WTC11 (cell line): ENCODE results near the gene NFATC2. TPM values are rescaled to one million over a fixed set of nuclear protein-coding genes. Genes with fewer than 3 reads are reported as not detected.

Source experiments
- ATAC-seq: fragments of 200-7000 bp; cut with Tn5 transposase; 2 replicates; pipeline ENCODE4 v1.10.0; 2021; ENCODE audit warnings: mild to moderate bottlenecking, moderate library complexity
- CTCF ChIA-PET: fragments of 300-600 bp; sonication (Branson Sonifier 250); formaldehyde crosslinking; loops from one replicate; lab custom pipeline; 2021; ENCODE audit warnings: antibody characterized with exemption; lab: Charles Lee
- POLR2A ChIA-PET: fragments of 350-600 bp; sonication (Branson Sonifier 250); formaldehyde crosslinking; loops from one replicate; lab custom pipeline; 2021; ENCODE audit warnings: antibody characterized with exemption; lab: Charles Lee
- DNase-seq: peaks from one replicate; pipeline ENCODE4 v3.0.0; 2021; ENCODE audit warnings: low spot score
- H3K27ac Mint-ChIP-seq: 2 replicates; pipeline ENCODE4 v1.8.0; 2021; ENCODE audit warnings: mixed read lengths
- H3K27me3 Mint-ChIP-seq: 2 replicates; pipeline ENCODE4 v1.8.0; 2021; ENCODE audit warnings: low read depth, mild to moderate bottlenecking, moderate library complexity, mixed read lengths
- H3K36me3 Mint-ChIP-seq: 2 replicates; pipeline ENCODE4 v1.8.0; 2021; ENCODE audit warnings: mixed read lengths
- H3K4me1 Mint-ChIP-seq: 2 replicates; pipeline ENCODE4 v1.8.0; 2022; ENCODE audit warnings: mixed read lengths
- H3K4me3 Mint-ChIP-seq: 2 replicates; pipeline ENCODE4 v1.8.0; 2021; ENCODE audit warnings: mild to moderate bottlenecking, moderate library complexity, mixed read lengths
- H3K9me3 Mint-ChIP-seq: 2 replicates; pipeline ENCODE4 v1.8.0; 2021; ENCODE audit warnings: mixed read lengths
- AR ChIP-seq: fragments of 250-450 bp; sonication (Bioruptor Pico); IDR thresholded peaks from 2 replicates; pipeline ENCODE4 v1.9.0; 2021; ENCODE audit warnings: mild to moderate bottlenecking
- ATF1 ChIP-seq: sonication (generic); formaldehyde crosslinking; IDR thresholded peaks from 2 replicates; pipeline ENCODE4 v1.8.1; 2023; ENCODE audit warnings: mild to moderate bottlenecking, moderate library complexity, missing genetic modification reagents
- ATF2 ChIP-seq: sonication (generic); formaldehyde crosslinking; IDR thresholded peaks from 2 replicates; pipeline ENCODE4 v1.8.1; 2022; ENCODE audit warnings: low read depth, missing genetic modification reagents, borderline replicate concordance
- CBFB ChIP-seq: sonication (generic); formaldehyde crosslinking; IDR thresholded peaks from 2 replicates; pipeline ENCODE4 v1.8.1; 2022; ENCODE audit warnings: mild to moderate bottlenecking, low read depth, missing genetic modification reagents
- ERG ChIP-seq: fragments of 250-450 bp; sonication (Bioruptor Pico); IDR thresholded peaks from 2 replicates; pipeline ENCODE4 v1.8.0; 2021; ENCODE audit warnings: mild to moderate bottlenecking
- FOXP1 ChIP-seq: sonication (generic); formaldehyde crosslinking; IDR thresholded peaks from 2 replicates; pipeline ENCODE4 v1.8.0; 2022; ENCODE audit warnings: missing genetic modification reagents, mild to moderate bottlenecking, moderate library complexity, borderline replicate concordance
- MLX ChIP-seq: sonication (generic); formaldehyde crosslinking; IDR thresholded peaks from 2 replicates; pipeline ENCODE4 v1.8.1; 2023; ENCODE audit warnings: mild to moderate bottlenecking, missing genetic modification reagents, moderate library complexity
- NFATC4 ChIP-seq: fragments of 250-450 bp; sonication (Bioruptor Pico); IDR thresholded peaks from 2 replicates; pipeline ENCODE4 v1.9.0; 2021; ENCODE audit warnings: mild to moderate bottlenecking
- NR1H2 ChIP-seq: sonication (generic); formaldehyde crosslinking; IDR thresholded peaks from 2 replicates; pipeline ENCODE4 v1.9.0; 2021; ENCODE audit warnings: mild to moderate bottlenecking, moderate library complexity, missing genetic modification reagents
- OVOL2 ChIP-seq: fragments of 250-450 bp; sonication (Bioruptor Pico); IDR thresholded peaks from 2 replicates; pipeline ENCODE4 v1.9.0; 2021; ENCODE audit warnings: mild to moderate bottlenecking, borderline replicate concordance
- PREB ChIP-seq: sonication (generic); formaldehyde crosslinking; IDR thresholded peaks from 2 replicates; pipeline ENCODE4 v1.8.1; 2022; ENCODE audit warnings: mild to moderate bottlenecking, missing genetic modification reagents, moderate library complexity, borderline replicate concordance
- RELA ChIP-seq: sonication (generic); formaldehyde crosslinking; IDR thresholded peaks from 2 replicates; pipeline ENCODE4 v1.8.1; 2022; ENCODE audit warnings: missing genetic modification reagents, mild to moderate bottlenecking, borderline replicate concordance
- SMAD4 ChIP-seq: sonication (generic); formaldehyde crosslinking; IDR thresholded peaks from 2 replicates; pipeline ENCODE4 v1.8.0; 2022; ENCODE audit warnings: mild to moderate bottlenecking, missing genetic modification reagents
- TEAD4 ChIP-seq: sonication (generic); formaldehyde crosslinking; IDR thresholded peaks from 2 replicates; pipeline ENCODE4 v1.8.0; 2022; ENCODE audit warnings: mild to moderate bottlenecking, missing genetic modification reagents
- TP53 ChIP-seq: sonication (generic); formaldehyde crosslinking; IDR thresholded peaks from 2 replicates; pipeline ENCODE4 v1.8.1; 2023; ENCODE audit warnings: mild to moderate bottlenecking, missing genetic modification reagents
- ZNF121 ChIP-seq: sonication (generic); formaldehyde crosslinking; IDR thresholded peaks from 2 replicates; pipeline ENCODE4 v1.8.0; 2023; ENCODE audit warnings: missing genetic modification reagents
- ZNF219 ChIP-seq: sonication (generic); formaldehyde crosslinking; IDR thresholded peaks from 2 replicates; pipeline ENCODE4 v1.8.0; 2023; ENCODE audit warnings: missing genetic modification reagents, mild to moderate bottlenecking, borderline replicate concordance
- ZNF263 ChIP-seq: sonication (generic); formaldehyde crosslinking; IDR thresholded peaks from 2 replicates; pipeline ENCODE4 v1.8.1; 2022; ENCODE audit warnings: low read depth, mild to moderate bottlenecking, moderate library complexity, missing genetic modification reagents
- ZNF532 ChIP-seq: fragments of 250-450 bp; sonication (Bioruptor Pico); IDR thresholded peaks from 2 replicates; pipeline ENCODE4 v1.9.0; 2021; ENCODE audit warnings: mild to moderate bottlenecking, borderline replicate concordance
- ZSCAN18 ChIP-seq: fragments of 250-450 bp; sonication (Bioruptor Pico); IDR thresholded peaks from 2 replicates; pipeline ENCODE4 v2.1.2; 2022; ENCODE audit warnings: mild to moderate bottlenecking, moderate library complexity
- total RNA-seq: library from RNA; stranded (reverse); gene quantifications from 3 replicates; pipeline ENCODE4 v1.2.3, GENCODE V29; 2021

NFATC2 gene
- total RNA-seq, 1 experiment from 2014 or later, result 1.7 TPM

GRCh38 chr20:51350941-51351631 is 191.4 kb downstream of the NFATC2 start (continued):
- TF ChIP-seq ZNF219 (CRISPR knock-in tag) (no peak), RELA (CRISPR knock-in tag) (no peak), ATF1 (CRISPR knock-in tag) (no peak), SMAD4 (no peak), PREB (no peak), CBFB (CRISPR knock-in tag) (no peak), ERG (no peak), TEAD4 (no peak), NR1H2 (CRISPR knock-in tag) (no peak)
- TF ChIP-seq, all 79 proteins: peak for 0

GRCh38 chr20:51348876-51349275 is 193.6 kb downstream of the NFATC2 start:
- H3K4me3 Mint-ChIP-seq, result no peak overlapping the region
- H3K9me3 Mint-ChIP-seq, result peaks cover 5% of the 10 kb centered on the region
- peaks cover 2% of the 10 kb centered on the region for H3K36me3 Mint-ChIP-seq
- CTCF ChIA-PET, result interaction anchor here (0.9 to 3.3 kb wide), 3 partner anchors 31 to 361 kb away, joined by 3 to 13 read pairs (median 4); no protein-coding TSS in a partner anchor
- no peak for ATAC-seq
- peaks cover 10% of the 10 kb centered on the region for H3K27me3 Mint-ChIP-seq
- H3K4me1 Mint-ChIP-seq, result no peaks in the 10 kb centered on the region
- no peak for DNase-seq
- H3K27ac Mint-ChIP-seq, result no peak overlapping the region
- POLR2A ChIA-PET, result interaction anchor here (0.7 kb wide), 1 partner anchor 737 kb away, joined by 4 read pairs; no protein-coding TSS in a partner anchor
- TF ChIP-seq ERG, result no peak
- TF ChIP-seq FOXP1 (CRISPR knock-in tag), result no peak
- TF ChIP-seq NFATC4 (CRISPR knock-in tag), result no peak
- TF ChIP-seq ZNF121 (CRISPR knock-in tag), result no peak
- TF ChIP-seq ZNF263 (CRISPR knock-in tag), result no peak
- TF ChIP-seq OVOL2 (CRISPR knock-in tag), result no peak
- no peak for TF ChIP-seq AR (CRISPR knock-in tag)
- no peak for TF ChIP-seq ZSCAN18 (CRISPR knock-in tag)
- TF ChIP-seq ATF2, result no peak
- TF ChIP-seq TP53 (CRISPR knock-in tag), result no peak
- no peak for TF ChIP-seq ZNF532 (CRISPR knock-in tag)
- TF ChIP-seq MLX (CRISPR knock-in tag), result no peak
